GM12878 (cell line): ENCODE measurements around the gene IL1RL1. TPM values are rescaled to one million over a fixed set of nuclear protein-coding genes. Genes with fewer than 3 reads are reported as not detected.

Experiments used
- ATAC-seq: fragments of 200-7000 bp; cut with Tn5 transposase; 3 replicates; pipeline ENCODE4 v1.9.1; 2020; ENCODE audit warnings: mild to moderate bottlenecking, moderate library complexity
- BruUV-seq: library from RNA; stranded (reverse); fragments of 400-500 nt; replicated peaks from 2 replicates; lab custom pipeline; 2021; lab: Mats Ljungman, UMichigan
- CTCF ChIA-PET: fragments of 300-600 bp; sonication (Branson Sonifier 250); formaldehyde crosslinking; extraction: SDS; loops from one replicate; lab custom pipeline; 2021; ENCODE audit warnings: inconsistent platforms; lab: Yijun Ruan, JAX
- POLR2A ChIA-PET: fragments of 350-600 bp; formaldehyde crosslinking; extraction: SDS; loops from one replicate; lab custom pipeline; 2021; ENCODE audit warnings: inconsistent platforms; lab: Charles Lee
- RAD21 ChIA-PET: fragments of 300-600 bp; sonication (Branson Sonifier 250); formaldehyde crosslinking; loops from one replicate; lab custom pipeline; 2023; ENCODE audit warnings: antibody characterized with exemption; ENCODE audit not compliant: unreplicated experiment; lab: Charles Lee
- SMC1A ChIA-PET: fragments of 300-600 bp; sonication (Branson Sonifier 250); formaldehyde crosslinking; loops from one replicate; lab custom pipeline; 2023; ENCODE audit not compliant: unreplicated experiment, uncharacterized antibody; lab: Charles Lee
- DNase-seq: peaks from one replicate; pipeline ENCODE4 v3.0.0-alpha.2; 2011; ENCODE audit warnings: low read depth, low spot score
- FAIRE-seq: peaks from 3 replicates; lab custom pipeline; 2011; peaks lifted over from hg19 to GRCh38; lab: Jason Lieb, UNC
- H2AFZ ChIP-seq: 2 replicates; pipeline ENCODE4 v1.6.0; 2011; ENCODE audit warnings: low read depth, low read length, control low read depth; ENCODE audit not compliant: control insufficient read depth
- H3K27ac ChIP-seq: 2 replicates; pipeline ENCODE4 v1.5.1; 2011; ENCODE audit warnings: control low read depth; ENCODE audit not compliant: control insufficient read depth, insufficient read depth
- H3K27me3 ChIP-seq, 2 experiments: replicated peaks in 1 of 2; 2 replicates each; pipeline versions ENCODE4 v1.6.0 to v1.6.1; 2011; ENCODE audit warnings: low read length in 1 of 2; ENCODE audit not compliant: control insufficient read depth in 2 of 2, insufficient read depth in 2 of 2
- H3K36me3 ChIP-seq, 2 experiments: 2 replicates each; pipeline ENCODE4 v1.5.1; 2011; ENCODE audit warnings: low read length in 1 of 2; ENCODE audit not compliant: control insufficient read depth in 2 of 2, insufficient read depth in 2 of 2
- H3K4me1 ChIP-seq: 2 replicates; pipeline ENCODE4 v1.6.1; 2011; ENCODE audit warnings: mild to moderate bottlenecking, low read length, moderate library complexity, mixed read lengths; ENCODE audit not compliant: control insufficient read depth, insufficient read depth
- H3K4me2 ChIP-seq: 2 replicates; pipeline ENCODE4 v1.6.0; 2011; ENCODE audit warnings: control low read depth; ENCODE audit not compliant: control insufficient read depth, insufficient read depth
- H3K4me3 ChIP-seq: fragments of 200-600 bp; sonication (generic); 2 replicates; pipeline ENCODE4 v1.5.1; 2016
- H3K79me2 ChIP-seq: 2 replicates; pipeline ENCODE4 v1.6.0; 2011; ENCODE audit warnings: low read length; ENCODE audit not compliant: control insufficient read depth, insufficient read depth
- H3K9ac ChIP-seq: 2 replicates; pipeline ENCODE4 v1.8.0; 2011; ENCODE audit warnings: low read length, control low read depth, mixed read lengths; ENCODE audit not compliant: control insufficient read depth, insufficient read depth
- H3K9me3 ChIP-seq: replicated peaks from 3 replicates; pipeline ENCODE4 v1.5.1; 2011; ENCODE audit warnings: mild to moderate bottlenecking, low read length; ENCODE audit not compliant: control insufficient read depth, insufficient read depth
- H4K20me1 ChIP-seq: 2 replicates; pipeline ENCODE4 v1.6.0; 2011; ENCODE audit not compliant: control insufficient read depth, insufficient read depth
- BRCA1 ChIP-seq: IDR thresholded peaks from 2 replicates; pipeline ENCODE4 v1.6.1; 2011; ENCODE audit warnings: low read depth, low read length, improper control_type of control experiment
- CBX5 ChIP-seq: sonication (generic); IDR thresholded peaks from 2 replicates; pipeline ENCODE4 v1.6.1; 2016; ENCODE audit warnings: low read depth, moderate library complexity, mild to moderate bottlenecking, inconsistent platforms
- DPF2 ChIP-seq: fragments of 450-650 bp; IDR thresholded peaks from 2 replicates; pipeline ENCODE4 v1.6.1; 2017; ENCODE audit warnings: mild to moderate bottlenecking
- EED ChIP-seq: sonication (generic); IDR thresholded peaks from 2 replicates; pipeline ENCODE4 v1.6.1; 2016; ENCODE audit warnings: antibody characterized with exemption, low read depth
- ETV6 ChIP-seq, 2 experiments: fragments of 450-650 bp in 1 of 2; IDR thresholded peaks in 1 of 2; conservative IDR thresholded peaks in 1 of 2; 2 replicates each; pipeline ENCODE4 v1.6.1; 2014; ENCODE audit warnings: antibody characterized with exemption in 1 of 2, borderline replicate concordance in 1 of 2, low read depth in 1 of 2, mild to moderate bottlenecking in 1 of 2, moderate library complexity in 1 of 2
- HDAC6 ChIP-seq: fragments of 200-600 bp; sonication (generic); IDR thresholded peaks from one replicate; pipeline ENCODE4 v1.8.0; 2017; ENCODE audit warnings: antibody characterized with exemption; ENCODE audit not compliant: unreplicated experiment
- IRF4 ChIP-seq: IDR thresholded peaks from 2 replicates; pipeline ENCODE4 v1.6.1; 2011; ENCODE audit warnings: low read depth, low read length
- MTA3 ChIP-seq: IDR thresholded peaks from 2 replicates; pipeline ENCODE4 v1.6.1; 2012; ENCODE audit warnings: low read length, inconsistent platforms, borderline replicate concordance
- NBN ChIP-seq: fragments of 450-650 bp; IDR thresholded peaks from 2 replicates; pipeline ENCODE4 v1.6.1; 2016
- POLR2AphosphoS2 ChIP-seq: IDR thresholded peaks from 2 replicates; pipeline ENCODE4 v1.6.1; 2011; ENCODE audit warnings: low read depth, mild to moderate bottlenecking, low read length, improper control_type of control experiment, moderate library complexity
- RAD21 ChIP-seq: IDR thresholded peaks from 2 replicates; pipeline ENCODE4 v1.6.1; 2011; ENCODE audit warnings: mild to moderate bottlenecking, low read depth, low read length, moderate library complexity; ENCODE audit not compliant: insufficient read depth
- RCOR1 ChIP-seq: conservative IDR thresholded peaks from 2 replicates; pipeline ENCODE4 v1.6.1; 2012; ENCODE audit warnings: low read depth, low read length, improper control_type of control experiment
- RFX5 ChIP-seq: IDR thresholded peaks from 2 replicates; pipeline ENCODE4 v1.6.1; 2011; ENCODE audit warnings: low read depth, low read length, improper control_type of control experiment
- STAT1 ChIP-seq: fragments of 450-650 bp; conservative IDR thresholded peaks from 2 replicates; pipeline ENCODE4 v1.6.1; 2014; ENCODE audit warnings: antibody characterized with exemption, mild to moderate bottlenecking
- USF2 ChIP-seq: IDR thresholded peaks from 2 replicates; pipeline ENCODE4 v1.6.1; 2011; ENCODE audit warnings: low read depth, low read length, improper control_type of control experiment, borderline replicate concordance
- ZNF24 ChIP-seq: fragments of 450-650 bp; IDR thresholded peaks from 2 replicates; pipeline ENCODE4 v1.6.1; 2017; ENCODE audit warnings: antibody characterized with exemption, mild to moderate bottlenecking
- ZNF592 ChIP-seq: fragments of 450-650 bp; IDR thresholded peaks from 2 replicates; pipeline ENCODE4 v1.6.1; 2017; ENCODE audit warnings: mild to moderate bottlenecking, moderate library complexity
- ZSCAN29 ChIP-seq: fragments of 450-650 bp; IDR thresholded peaks from 2 replicates; pipeline ENCODE4 v1.6.1; 2017; ENCODE audit warnings: mild to moderate bottlenecking, moderate library complexity
- in situ Hi-C: fragments of 300-500 bp; cut with MboI; formaldehyde crosslinking; loops from 9 replicates; pipeline ENCODE4 v1.14.3; 2018; ENCODE audit warnings: mixed read lengths
- intact Hi-C: fragments of 100-400 bp; cut with micrococcal nuclease; formaldehyde crosslinking; loops from one replicate; pipeline ENCODE4 v1.14.2; 2022; ENCODE audit not compliant: unreplicated experiment
- polyA plus RNA-seq, 11 experiments: library from polyadenylated mRNA; depleted of rRNA in 4 of 11; unstranded in 6 of 11; stranded (reverse) in 5 of 11; fragments of >200 nt; fragmentation: Nextera tagmentation in 4 of 11; fragmentation: Illumina TruSeq in 1 of 11; extraction: Ambion mirVana in 4 of 11; extraction: Trizol in 1 of 11; gene quantifications; 1 replicate in 1 of 11; 2 replicates in 10 of 11; pipeline versions ENCODE4 v1.2.1 to v1.2.3, GENCODE V29; 2011 to 2016; ENCODE audit warnings: inconsistent platforms in 2 of 11, missing spikeins in 2 of 11, low read depth in 1 of 11
- total RNA-seq, 4 experiments: library from RNA; depleted of rRNA in 3 of 4; stranded (reverse); fragments of >200 nt in 3 of 4; fragmentation: Illumina TruSeq in 1 of 4; extraction: Trizol in 1 of 4; gene quantifications; 2 replicates each; pipeline versions ENCODE4 v1.2.1 to v1.2.3, GENCODE V29; 2013 to 2021

The IL1RL1 gene
- total and polyA plus RNA-seq, 10 of the 15 experiments (the other 5 are each of a cell fraction or from before 2014, with no cell fraction given) = 0.08 to 0.18 TPM; not detected in 8

- TF ChIP-seq ZNF592 = no peak
- no peak for TF ChIP-seq ZNF24
- TF ChIP-seq ZSCAN29 = no peak
- no peak for TF ChIP-seq DPF2
These were observed 22.2 kb upstream of the IL1RL1 start (continued) for GRCh38 chr2:102289129-102289528.

DNA sequence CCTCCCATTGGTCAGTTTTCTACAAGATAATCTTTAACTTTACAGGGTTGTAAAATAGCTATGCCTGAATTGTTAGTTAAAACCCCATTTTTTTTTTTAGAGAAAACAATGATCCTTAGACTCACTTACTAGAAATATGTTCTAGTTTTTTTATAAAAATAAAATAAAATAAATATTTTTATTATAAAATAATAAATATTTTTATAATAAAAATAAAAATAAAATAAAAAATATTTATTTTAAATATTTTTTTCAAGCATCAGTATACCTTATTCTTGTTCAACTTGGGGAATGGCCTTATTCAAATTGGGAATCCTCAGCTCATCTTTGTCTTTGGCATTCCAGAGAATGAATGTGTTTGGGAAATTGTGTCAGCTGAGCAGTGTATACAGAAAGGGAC lies 20.8 kb upstream of the IL1RL1 start:
- no peak overlapping the region for H3K27ac ChIP-seq
- in situ Hi-C loops (no loop called here), intact Hi-C loops (no loop called here)
- H3K4me2 ChIP-seq = no peak overlapping the region
- no peaks in the 10 kb centered on the region for H3K36me3 ChIP-seq
- no peaks in the 10 kb centered on the region for H3K9me3 ChIP-seq
- FAIRE-seq (no peak), ATAC-seq (no peak), DNase-seq (no peak)
- no peak overlapping the region for H3K4me3 ChIP-seq
- ChIA-PET CTCF (interaction anchor here (0.9 to 2.9 kb wide), 4 partner anchors 11 to 152 kb away, joined by 3 to 15 read pairs (median 6); no protein-coding TSS in a partner anchor), RAD21 (interaction anchor here (0.5 kb wide), 1 partner anchor 286 kb away, joined by 4 read pairs; no protein-coding TSS in a partner anchor), POLR2A (no interaction called here), SMC1A (interaction anchor here (1.7 kb wide), 1 partner anchor 11 kb away, joined by 4 read pairs; no protein-coding TSS in a partner anchor)
- no peak overlapping the region for H2AFZ ChIP-seq
- H3K79me2 ChIP-seq = no peaks in the 10 kb centered on the region
- TF ChIP-seq RFX5 (no peak), HDAC6 (no peak), BRCA1 (no peak), NBN (no peak), IRF4 (no peak), USF2 (no peak), RCOR1 (no peak), EED (no peak), MTA3 (no peak), RAD21 (no peak), POLR2AphosphoS2 (no peak), STAT1 (no peak), ETV6 (conservative IDR thresholded peaks at IDR 0.05 in 1 of 2, IDR thresholded peaks at IDR 0.05 in 1 of 2; ENCODE audit: borderline replicate concordance in 1 of 2, low read depth in 1 of 2) (no peak), CBX5 (no peak)
- no peaks in the 10 kb centered on the region for H4K20me1 ChIP-seq
- no TSS peak for BruUV-seq
- no peak overlapping the region for H3K9ac ChIP-seq
- no peaks in the 10 kb centered on the region; a peak in 2 of 4 replicates for H3K27me3 ChIP-seq
- no peaks in the 10 kb centered on the region for H3K4me1 ChIP-seq
